Measurements from ENCODE around the gene KDM6A.
A peak's percentile ranks its signal among the peaks of the same experiment; 100 is the strongest.
"Not testable (repeated sequence)": the region's sequence is repeated elsewhere in the genome, so short reads cannot be mapped to it uniquely, and the experiment has no call there.

The KDM6A gene

GRCh38 chrX:44931441-44931973 is 58.5 kb downstream of the KDM6A start:
- no peak for DNase-seq

DNA sequence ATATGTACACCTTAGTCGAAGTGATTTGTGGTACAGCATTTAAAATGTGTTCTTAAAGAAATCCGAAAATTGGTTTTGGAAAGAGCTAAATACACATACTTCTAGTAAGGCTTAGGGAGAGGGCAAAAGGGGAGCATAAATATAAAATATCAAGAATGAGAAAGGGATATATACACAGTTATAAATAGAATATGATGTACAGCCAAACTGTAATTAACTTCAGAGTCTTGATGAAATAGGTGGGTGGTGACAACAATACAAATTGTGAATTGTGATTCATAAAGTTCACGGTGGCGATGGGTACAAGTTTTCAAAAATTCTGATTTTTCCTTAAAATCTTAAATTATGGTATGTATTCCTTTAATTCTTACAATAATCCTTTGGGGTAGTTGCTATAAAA is 62.2 kb downstream of the KDM6A start:
- no peak for DNase-seq

- DNase-seq, result no peak
Observed at GRCh38 chrX:44935640-44936039, 62.7 kb downstream of the KDM6A start.

GRCh38 chrX:44937606-44938005 is 64.6 kb downstream of the KDM6A start:
- no peak for DNase-seq

DNA sequence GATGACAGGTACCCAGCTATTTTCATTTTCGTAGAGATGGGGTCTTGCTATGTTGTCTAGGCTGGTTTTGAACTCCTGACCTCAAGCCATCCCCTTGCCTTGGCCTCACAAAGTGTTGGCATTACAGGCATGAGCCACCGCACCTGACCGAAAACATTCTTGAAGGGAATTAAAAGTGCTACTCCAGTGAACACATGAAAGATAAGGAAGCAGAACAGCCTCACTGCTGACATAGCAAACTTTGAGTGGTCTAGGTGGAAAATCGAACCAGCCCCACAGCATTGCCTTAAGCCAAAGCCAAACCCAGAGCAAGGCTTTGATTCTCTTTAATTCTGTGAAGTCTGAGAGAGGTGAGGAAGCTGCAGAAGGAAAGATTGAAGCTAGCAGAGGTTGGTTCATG is 65.1 kb downstream of the KDM6A start:
- no peak for DNase-seq

DNA sequence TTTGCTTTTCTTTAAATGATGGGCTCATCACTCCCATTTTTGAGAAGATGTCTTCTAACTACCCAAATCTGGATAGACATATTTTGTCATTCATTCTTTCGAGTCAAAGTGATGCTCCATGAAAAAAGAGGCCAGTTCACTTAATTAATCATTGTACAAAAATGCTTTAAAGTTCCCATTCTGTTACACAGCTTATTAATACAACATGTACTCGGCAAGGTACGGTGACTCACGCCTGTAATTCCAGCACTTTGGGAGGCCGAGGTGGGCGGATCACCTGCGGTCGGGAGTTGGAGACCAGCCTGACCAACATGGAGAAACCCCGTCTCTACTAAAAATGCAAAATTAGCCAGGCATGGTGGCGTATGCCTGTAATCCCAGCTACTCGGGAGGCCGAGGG is 67.6 kb downstream of the KDM6A start:
- DNase-seq, result not testable (repeated sequence)

DNA sequence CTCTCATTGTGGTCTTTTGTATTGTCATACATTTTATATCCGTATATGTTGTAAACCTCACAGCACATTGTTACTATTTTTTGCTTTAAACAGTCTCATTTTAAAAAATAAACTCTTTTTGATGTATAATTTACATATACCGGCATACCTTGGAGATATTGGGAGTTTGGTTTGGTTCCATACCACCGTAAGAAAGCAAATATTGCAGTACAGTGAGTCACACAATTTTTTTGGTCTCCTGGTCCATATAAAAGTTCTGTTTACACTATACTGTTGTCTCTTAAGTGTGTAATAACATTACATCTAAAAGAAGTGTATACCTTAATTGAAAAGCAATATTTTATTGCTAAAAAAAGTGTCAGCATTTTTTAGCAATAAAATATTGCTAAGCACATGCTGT is 70.0 kb downstream of the KDM6A start:
- DNase-seq, result no peak

DNA sequence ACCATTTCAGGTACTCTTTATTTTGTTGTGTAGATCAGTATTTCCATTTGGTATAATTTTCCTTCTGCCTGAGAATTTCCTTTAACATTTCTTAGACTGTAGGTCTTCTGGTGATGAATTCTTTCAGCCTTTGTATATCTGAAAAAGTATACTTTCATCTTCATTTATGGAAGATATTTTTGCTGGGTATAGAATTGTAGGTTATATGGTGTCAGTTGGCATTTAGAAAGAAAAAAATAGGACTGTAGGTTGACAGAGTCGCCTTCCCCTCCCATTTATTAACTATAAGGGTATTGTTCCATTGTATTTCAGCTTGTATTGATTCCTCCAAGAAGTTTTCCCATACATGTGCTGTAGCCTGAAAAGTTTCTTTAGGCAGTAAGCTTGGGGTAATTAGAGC is 71.9 kb downstream of the KDM6A start:
- DNase-seq, result no peak

- DNase-seq, result no peak
Observed at GRCh38 chrX:44945736-44946135, 72.7 kb downstream of the KDM6A start.

- DNase-seq, result no peak
Observed at GRCh38 chrX:44946771-44947170, 73.8 kb downstream of the KDM6A start.

DNA sequence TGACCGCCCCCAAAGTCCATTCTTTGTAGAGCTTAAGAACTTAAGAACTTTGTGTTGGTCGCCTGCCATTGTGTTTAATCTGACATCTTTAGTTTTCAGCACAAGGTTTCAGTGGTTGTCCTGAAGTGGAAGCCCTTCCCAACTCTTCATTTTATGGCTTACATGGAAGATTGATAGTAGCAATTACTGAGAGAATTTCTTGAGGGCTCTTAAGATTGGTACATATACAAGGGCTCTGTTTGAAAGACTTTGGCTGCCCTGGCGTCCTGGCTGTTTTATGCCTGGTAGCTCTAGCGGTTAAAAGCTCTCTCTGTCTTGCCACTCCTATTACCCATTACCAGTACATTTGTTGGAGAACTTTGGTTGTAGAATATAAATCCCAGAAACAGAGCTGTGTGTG is 75.0 kb downstream of the KDM6A start:
- DNase-seq, result no peak

GRCh38 chrX:44948406-44948805 is 75.4 kb downstream of the KDM6A start:
- no peak for DNase-seq

GRCh38 chrX:44949125-44949524 is 76.1 kb downstream of the KDM6A start:
- no peak for DNase-seq

DNA sequence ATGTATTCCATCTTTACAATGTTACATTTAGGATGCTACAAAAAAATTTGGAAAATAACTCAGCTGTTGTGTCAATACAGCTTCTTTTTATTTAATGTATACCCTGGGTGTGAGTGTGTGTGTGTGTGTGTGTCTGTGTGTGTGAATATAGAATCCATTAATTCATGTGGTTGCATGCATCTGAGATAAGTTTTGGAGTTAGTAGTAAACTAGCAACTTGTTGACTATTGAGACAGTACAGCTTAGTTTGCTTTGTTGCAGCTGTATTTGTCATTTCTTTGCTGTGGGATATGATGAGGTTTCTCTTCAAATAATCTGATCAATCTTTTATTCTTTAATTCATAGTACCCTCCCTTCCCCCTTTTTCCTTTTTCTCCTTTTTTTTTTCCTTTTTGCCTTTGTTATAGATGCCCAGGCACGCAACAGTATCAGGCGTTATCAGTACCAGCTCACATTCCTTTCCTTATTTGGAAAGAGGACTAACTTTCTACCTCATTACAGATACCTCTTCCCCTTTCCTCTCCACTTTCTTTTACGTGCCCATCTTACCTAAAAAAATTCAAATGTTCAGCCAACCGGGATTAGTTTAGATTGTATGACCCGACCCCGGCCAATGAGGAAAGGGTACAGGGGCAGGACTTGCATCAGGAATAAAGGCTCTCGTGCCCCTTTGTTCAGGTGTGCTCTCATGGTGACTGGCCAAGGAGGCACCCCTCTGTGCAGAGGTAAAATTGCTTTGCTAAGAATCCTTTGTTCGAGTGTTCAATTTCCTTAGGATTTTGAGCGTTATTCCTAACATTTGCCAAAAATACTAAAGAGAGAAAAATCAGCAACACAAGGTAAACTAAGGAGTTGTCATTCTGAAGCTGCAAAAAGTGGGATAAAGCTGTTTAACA is 77.7 kb downstream of the KDM6A start:
- not testable (repeated sequence) for DNase-seq

- DNase-seq, result no peak
Observed at GRCh38 chrX:44951572-44952067, 78.6 kb downstream of the KDM6A start.

DNA sequence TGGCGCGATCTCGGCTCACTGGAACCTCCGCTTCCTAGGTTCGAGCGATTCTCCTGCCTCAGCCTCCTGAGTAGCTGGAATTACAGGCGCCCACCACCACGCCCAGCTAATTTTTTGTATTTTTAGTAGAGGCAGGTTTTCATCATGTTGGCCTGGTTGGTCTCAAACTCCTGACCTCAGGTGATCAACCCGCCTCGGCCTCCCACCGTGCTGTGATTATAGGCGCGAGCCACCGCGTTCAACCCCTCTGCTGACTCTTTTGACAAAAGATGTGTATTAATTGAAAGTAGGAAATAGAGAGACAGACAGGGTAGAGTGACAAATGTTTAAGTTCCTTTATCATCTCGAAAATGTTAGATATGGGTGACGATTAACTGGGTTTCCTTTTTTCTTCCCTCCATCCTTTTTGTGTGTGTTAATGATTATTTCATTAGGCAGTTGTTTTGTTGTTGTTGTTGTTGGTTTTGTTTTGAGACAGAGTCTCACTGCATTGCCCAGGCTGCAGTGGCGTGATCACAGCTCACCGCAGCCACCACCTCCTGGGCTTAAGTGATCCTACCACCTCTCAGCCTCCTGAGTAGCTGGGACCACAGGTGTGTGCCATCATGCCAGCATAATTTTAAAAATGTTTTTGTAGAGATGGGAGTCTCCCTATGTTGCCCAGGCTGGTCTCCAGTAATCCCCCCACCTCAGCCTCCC is 79.5 kb downstream of the KDM6A start:
- DNase-seq, result no peak

DNA sequence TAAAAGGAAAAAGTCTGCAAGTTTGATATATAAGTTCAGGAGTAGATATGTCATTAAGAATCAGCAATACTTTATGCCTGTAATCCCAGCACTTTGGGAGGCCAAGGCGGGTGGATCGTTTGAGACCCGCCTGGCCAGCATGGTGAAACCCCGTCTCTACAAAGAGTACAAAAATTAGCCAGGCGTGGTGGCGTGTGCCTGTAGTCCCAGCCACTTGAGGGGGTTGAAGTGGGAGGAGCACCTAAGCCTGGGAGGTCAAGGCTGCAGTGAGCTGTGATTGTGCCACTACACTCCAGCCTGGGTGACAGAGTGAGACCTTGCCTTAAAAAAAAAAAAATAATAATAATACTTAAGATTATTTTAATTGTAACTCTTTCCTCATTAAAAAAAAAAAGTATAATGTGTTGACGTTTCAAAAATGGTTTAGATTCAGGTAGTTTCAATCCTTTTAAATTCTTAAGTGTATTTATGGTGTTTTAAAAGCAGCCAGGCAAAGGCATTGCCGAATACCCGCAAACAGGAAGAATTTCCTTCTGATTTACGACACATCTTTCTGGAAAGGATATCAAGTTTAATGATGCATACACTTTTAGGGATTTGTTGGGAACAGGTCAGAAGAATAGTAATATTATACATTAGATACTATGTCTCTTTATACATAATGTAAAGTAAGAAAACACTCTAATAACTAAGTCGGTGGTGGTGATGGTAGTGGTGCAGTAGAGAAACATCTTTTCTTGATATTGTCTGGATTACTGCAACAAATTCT is 80.9 kb downstream of the KDM6A start:
- peak; percentile 9 for DNase-seq

GRCh38 chrX:44954562-44954961 is 81.6 kb downstream of the KDM6A start:
- DNase-seq, result no peak

DNA sequence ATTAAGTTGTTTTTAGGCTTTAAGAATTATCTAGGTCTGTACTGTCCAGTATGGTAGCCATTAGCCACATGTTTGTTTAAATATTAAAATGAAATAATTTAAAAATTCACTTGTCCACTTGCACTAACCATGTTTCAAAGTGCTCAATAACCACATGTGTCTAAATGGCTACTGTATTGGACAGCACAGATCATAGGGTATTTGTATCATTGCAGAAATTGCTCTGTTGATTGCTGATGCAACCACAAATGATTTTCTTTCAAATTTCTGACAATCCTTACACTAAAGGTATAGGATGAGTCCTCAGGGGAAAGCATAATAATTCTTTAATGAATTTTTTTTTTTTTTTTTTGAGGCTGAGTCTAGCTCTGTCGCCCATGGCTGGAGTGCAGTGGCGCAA is 84.9 kb downstream of the KDM6A start:
- DNase-seq, result no peak

GRCh38 chrX:44958480-44958879 is 85.5 kb downstream of the KDM6A start:
- DNase-seq, result no peak

DNA sequence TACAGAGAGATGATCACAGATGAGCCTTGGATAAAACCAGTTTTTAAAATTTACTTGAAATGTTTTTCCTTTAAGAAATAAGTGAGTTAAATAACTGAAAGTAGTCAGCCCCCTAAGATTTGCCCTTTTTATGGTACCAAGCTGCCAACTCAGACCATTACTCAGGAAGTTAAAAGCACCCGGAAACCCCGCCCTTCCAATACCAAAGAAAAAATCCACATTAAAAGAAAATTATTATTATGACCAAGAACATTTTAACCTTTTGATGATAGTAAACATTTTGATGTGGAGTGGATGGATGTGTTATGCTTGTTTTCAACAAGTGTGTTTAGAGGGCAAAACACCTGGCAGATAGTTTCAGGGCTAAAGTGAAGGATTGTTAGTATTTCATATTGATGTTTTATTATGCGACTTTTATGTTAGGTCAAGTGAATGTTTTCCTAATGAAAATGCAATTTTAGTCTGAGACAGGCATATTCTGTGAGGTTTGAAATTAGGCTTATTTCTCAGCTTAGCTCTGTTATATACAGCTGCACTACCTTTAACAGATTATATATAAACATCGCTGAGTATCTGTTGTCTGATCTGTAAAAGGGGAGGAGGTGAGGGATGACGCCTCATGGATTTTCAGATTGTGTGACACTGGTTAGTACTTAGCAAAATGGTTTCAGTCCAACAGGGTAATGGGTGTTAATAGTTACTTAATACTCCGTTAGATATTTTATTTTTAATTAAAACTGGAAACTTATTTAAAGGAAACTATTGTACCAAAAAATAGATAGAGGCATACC is 89.0 kb downstream of the KDM6A start:
- no peak for DNase-seq

DNA sequence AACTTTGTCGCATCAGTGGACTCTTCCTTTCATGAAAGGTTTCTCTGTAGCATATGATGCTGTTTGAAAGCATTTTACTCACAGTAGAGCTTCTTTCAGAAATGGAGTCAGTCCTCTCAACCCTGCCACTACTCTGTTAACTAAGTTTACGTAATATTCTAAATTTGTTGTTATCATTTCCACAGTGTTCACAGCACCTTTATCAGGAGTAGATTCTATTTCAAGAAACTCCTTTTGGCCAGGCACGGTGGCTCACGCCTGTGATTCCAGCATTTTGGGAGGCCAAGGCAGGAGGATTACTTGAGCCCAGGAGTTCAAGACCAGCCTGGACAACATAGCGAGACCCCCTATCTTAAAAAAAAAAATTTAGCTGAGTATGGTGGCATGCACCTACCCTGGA is 90.0 kb downstream of the KDM6A start:
- no peak for DNase-seq

All from fibroblast of skin of right quadriceps (primary cell).